Hematopoietic multipotent progenitor cell (in vitro differentiated cells): Measurements from ENCODE around the gene N4BP3. TPM values are rescaled to one million over a fixed set of nuclear protein-coding genes. Genes with fewer than 3 reads are reported as not detected.

Experiments used
- DNase-seq, 3 donors: peaks; one replicate each; pipeline ENCODE4 v3.0.0-alpha.2; 2011 to 2015; ENCODE audit warnings: low read depth in 2 of 3, low spot score in 2 of 3
- total RNA-seq: library from RNA; depleted of rRNA; stranded (reverse); fragments of >200 nt; gene quantifications from one replicate; pipeline ENCODE4 v1.2.3, GENCODE V29; 2012

The N4BP3 gene
- total RNA-seq, 1 donor, result 5.1 TPM

GRCh38 chr5:178145965-178146820 is 32.9 kb downstream of the N4BP3 start:
- DNase-seq, result peak; percentile 37 to 73 (median 56)

GRCh38 chr5:178147406-178147805 is 34.1 kb downstream of the N4BP3 start:
- no peak for DNase-seq

GRCh38 chr5:178149199-178149932 is 36.0 kb downstream of the N4BP3 start:
- no peak for DNase-seq

- no peak for DNase-seq
These were observed 37.8 kb downstream of the N4BP3 start for GRCh38 chr5:178150977-178151734.

GRCh38 chr5:178152491-178153444 is 39.4 kb downstream of the N4BP3 start:
- DNase-seq, result no peak

GRCh38 chr5:178153530-178154340 is 40.4 kb downstream of the N4BP3 start, which contains the start of gene NHP2:
Gene NHP2 (minus strand): TSS chr5:178153885. CDS start chr5:178153817, 68 bp downstream.
- DNase-seq, result peak; percentile 92 to 99 (median 98)

- no peak for DNase-seq
These were observed 41.7 kb downstream of the N4BP3 start for GRCh38 chr5:178155065-178155464.

GRCh38 chr5:178160176-178160575 is 46.8 kb downstream of the N4BP3 start:
- DNase-seq, result no peak

- DNase-seq, result no peak
These were observed 49.1 kb downstream of the N4BP3 start for GRCh38 chr5:178162481-178162880.

GRCh38 chr5:178163772-178164735 is 50.7 kb downstream of the N4BP3 start:
- peak; percentile 85 to 94 (median 86) for DNase-seq

- no peak for DNase-seq
These were observed 52.2 kb downstream of the N4BP3 start for GRCh38 chr5:178165581-178165980.

- no peak for DNase-seq
These were observed 57.1 kb downstream of the N4BP3 start for GRCh38 chr5:178170455-178170854.

GRCh38 chr5:178174456-178174855 is 61.1 kb downstream of the N4BP3 start:
- DNase-seq, result no peak

Other genes starting within 250 kb of the N4BP3 start
- gene PROP1, start 117.3 kb upstream of the N4BP3 start, total RNA-seq, result not detected
- gene RMND5B, start 17.5 kb downstream of the N4BP3 start, total RNA-seq, result 30.4 TPM
- gene NHP2, start 40.4 kb downstream of the N4BP3 start, total RNA-seq, result 122 TPM
- gene GMCL2, start 73.8 kb downstream of the N4BP3 start, total RNA-seq, result not detected
- 53.1 TPM for gene HNRNPAB, start 91.0 kb downstream of the N4BP3 start, total RNA-seq
- gene PHYKPL, start 119.3 kb downstream of the N4BP3 start, total RNA-seq, result 106 TPM